Spinal cord (tissue), 10 donors: ENCODE data around the gene ENGASE. TPM values are rescaled to one million over a fixed set of nuclear protein-coding genes. Genes with fewer than 3 reads are reported as not detected.

ENCODE experiments used
- DNase-seq, 6 donors: peaks; one replicate each; pipeline versions ENCODE4 v3.0.0 to v3.0.0-alpha.2; 2013 to 2015; ENCODE audit warnings: low spot score in 6 of 6, low read depth in 4 of 6
- H3K27ac ChIP-seq: one replicate; pipeline ENCODE4 v1.5.1; 2013; ENCODE audit warnings: low read depth, low read length, control low read depth
- H3K27me3 ChIP-seq: one replicate; pipeline ENCODE4 v1.6.1; 2013; ENCODE audit warnings: low read length; ENCODE audit not compliant: control insufficient read depth, insufficient read depth
- H3K36me3 ChIP-seq: one replicate; pipeline ENCODE4 v1.6.1; 2013; ENCODE audit warnings: low read length; ENCODE audit not compliant: control insufficient read depth, insufficient read depth
- H3K4me1 ChIP-seq: one replicate; pipeline ENCODE4 v1.6.1; 2013; ENCODE audit warnings: low read length; ENCODE audit not compliant: control insufficient read depth, insufficient read depth
- H3K4me3 ChIP-seq: one replicate; pipeline ENCODE4 v1.5.1; 2013; ENCODE audit warnings: low read depth, low read length, control low read depth
- H3K9me3 ChIP-seq: one replicate; pipeline ENCODE4 v1.6.1; 2013; ENCODE audit warnings: low read length; ENCODE audit not compliant: control insufficient read depth, insufficient read depth
- WGBS: methylation state at CpG from one replicate; pipeline ENCODE4 v1.1.5; 2013; ENCODE audit warnings: missing lambda C conversion rate; ENCODE audit not compliant: insufficient coverage; 5-methylcytosine and 5-hydroxymethylcytosine counted together
- polyA plus RNA-seq, 2 donors: library from polyadenylated mRNA; unstranded; fragments of 120-200 nt; gene quantifications; one replicate each; pipeline ENCODE4 v1.2.1, GENCODE V29; 2013; ENCODE audit not compliant: insufficient read length in 2 of 2
- total RNA-seq, 2 donors: library from RNA; depleted of rRNA in 1 of 2; stranded (reverse); fragments of 120-200 nt in 1 of 2; fragments of >200 nt in 1 of 2; gene quantifications; one replicate each; pipeline versions ENCODE4 v1.2.3 to v1.2.4, GENCODE V29; 2013 to 2014
- donor health status: healthy.

The ENGASE gene
- total and polyA plus RNA-seq, 4 donors: 15.3 to 32.6 (median 22.2) TPM

DNA sequence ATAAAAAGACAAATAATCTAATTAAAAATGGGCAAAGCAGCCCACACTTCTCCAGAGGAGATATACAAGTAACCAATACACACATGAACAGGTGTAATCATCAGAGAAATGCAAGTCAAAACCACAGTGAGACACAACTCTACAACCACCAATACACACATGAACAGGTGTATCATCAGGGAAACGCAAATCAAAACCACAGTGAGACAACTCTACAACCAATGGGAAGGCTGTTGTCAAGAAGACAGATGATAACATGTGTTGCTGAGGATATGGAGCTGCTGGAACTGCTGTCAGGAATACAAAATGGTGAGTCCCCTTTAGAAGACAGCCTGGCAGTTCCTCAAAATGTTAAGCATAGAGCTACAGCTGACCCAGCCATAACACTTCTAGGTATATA is 22.5 kb upstream of the ENGASE start:
- no peak overlapping the region for H3K27ac ChIP-seq
- H3K4me1 ChIP-seq: peaks cover under 1% of the 10 kb centered on the region
- no peak for DNase-seq
- H3K27me3 ChIP-seq: no peaks in the 10 kb centered on the region
- H3K36me3 ChIP-seq: peaks cover 11% of the 10 kb centered on the region
- no peak overlapping the region for H3K4me3 ChIP-seq
- no CpG with 5 or more reads among the region's 1 CpG for WGBS
- H3K9me3 ChIP-seq: no peaks in the 10 kb centered on the region

DNA sequence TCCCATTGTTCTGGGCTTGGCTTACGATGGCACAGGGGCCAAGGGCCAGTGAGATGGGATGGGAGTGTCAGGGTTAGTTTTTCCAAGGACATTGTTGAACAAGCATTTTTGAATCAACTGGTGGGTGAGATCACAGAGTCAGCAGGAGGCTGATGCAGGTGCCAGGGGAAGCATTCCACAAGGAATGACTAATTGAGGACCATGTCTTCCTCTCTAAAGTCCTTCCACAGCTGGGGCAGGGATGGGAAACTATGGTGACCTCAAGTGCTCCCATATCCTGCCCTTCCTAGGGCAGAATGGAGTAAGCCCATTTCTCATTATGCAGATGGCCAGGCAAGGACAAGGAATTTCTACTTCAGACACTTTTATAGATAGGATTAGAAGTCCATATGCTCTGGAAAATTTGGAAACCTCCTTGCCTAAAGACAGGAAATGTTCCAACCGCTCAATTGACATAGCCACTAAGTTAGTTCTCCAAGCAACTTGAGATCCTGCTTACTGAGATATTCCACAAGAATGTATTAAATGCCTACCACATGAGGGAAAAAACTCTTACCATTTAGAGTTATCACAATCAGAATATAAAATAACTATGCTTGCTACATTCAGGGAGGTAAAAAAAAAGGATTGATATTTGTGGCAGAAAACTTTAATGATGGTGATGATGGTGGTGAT is 21.2 kb upstream of the ENGASE start:
- no peak for DNase-seq
- H3K27ac ChIP-seq: no peak overlapping the region
- no peaks in the 10 kb centered on the region for H3K27me3 ChIP-seq
- no peak overlapping the region for H3K4me3 ChIP-seq
- peaks cover 4% of the 10 kb centered on the region for H3K36me3 ChIP-seq
- 56% methylated on average over 1 of the region's 2 CpGs for WGBS
- H3K9me3 ChIP-seq: no peaks in the 10 kb centered on the region
- no peaks in the 10 kb centered on the region for H3K4me1 ChIP-seq

DNA sequence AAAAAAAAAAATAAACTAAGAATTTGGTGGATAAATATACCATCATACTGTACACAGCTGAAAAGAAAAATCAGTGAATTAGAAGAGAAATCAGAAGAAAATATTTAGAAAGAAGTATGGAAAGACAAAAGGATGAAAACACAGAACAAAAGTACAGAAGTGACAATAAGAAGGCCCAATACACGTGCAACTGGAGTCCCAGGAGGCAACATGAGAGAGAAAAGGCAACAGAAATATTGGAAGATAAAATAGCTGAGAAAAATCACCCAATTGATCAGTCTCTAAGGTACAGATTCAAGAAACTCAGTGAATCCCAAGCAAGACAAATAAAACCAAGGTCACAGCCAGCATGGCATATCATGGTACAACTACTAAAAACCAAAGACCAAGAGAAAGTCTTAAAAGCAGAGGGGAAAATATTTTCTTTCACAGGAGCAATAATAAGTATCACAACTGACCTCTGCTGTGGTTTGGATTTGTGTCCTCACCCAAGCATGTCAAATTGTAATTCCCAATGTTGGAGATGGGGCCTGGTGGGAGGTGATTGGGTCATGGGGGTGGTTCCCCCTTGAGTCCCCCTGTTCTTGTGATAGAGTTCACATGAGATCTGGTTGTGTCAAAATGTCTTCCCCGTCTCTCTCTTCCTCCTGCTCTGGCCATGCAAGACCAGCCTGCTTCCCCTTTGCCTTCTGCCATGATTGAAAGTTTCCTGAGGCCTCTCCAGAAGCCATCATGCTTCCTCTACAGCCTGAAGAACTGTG is 20.2 kb upstream of the ENGASE start:
- no peaks in the 10 kb centered on the region for H3K36me3 ChIP-seq
- H3K27me3 ChIP-seq: no peaks in the 10 kb centered on the region
- no peak overlapping the region for H3K4me3 ChIP-seq
- WGBS: 70% methylated on average over 2 of the region's 2 CpGs
- H3K9me3 ChIP-seq: no peaks in the 10 kb centered on the region
- no peaks in the 10 kb centered on the region for H3K4me1 ChIP-seq
- DNase-seq: no peak
- no peak overlapping the region for H3K27ac ChIP-seq

DNA sequence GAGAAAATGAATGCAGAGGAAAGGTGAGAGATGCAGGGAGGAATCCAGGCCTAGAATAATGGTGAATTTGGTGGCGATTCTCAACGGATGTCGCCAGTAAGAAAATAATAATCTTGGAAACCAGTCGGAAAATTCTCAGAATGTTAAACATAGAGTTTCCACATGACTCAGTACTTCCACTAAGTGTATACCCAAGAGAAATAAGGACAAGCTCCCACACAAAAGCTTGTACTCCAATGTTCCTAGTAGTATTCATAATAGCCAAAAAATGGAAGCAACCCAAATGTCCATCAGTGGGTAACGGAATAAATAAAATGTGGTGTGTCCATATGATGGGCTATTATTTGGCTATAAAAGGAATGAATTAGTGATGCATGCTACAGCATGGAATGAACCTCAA is 19.4 kb upstream of the ENGASE start:
- Histone ChIP-seq H3K36me3 (no peaks in the 10 kb centered on the region), H3K4me1 (no peaks in the 10 kb centered on the region), H3K27me3 (no peaks in the 10 kb centered on the region), H3K27ac (no peak overlapping the region), H3K4me3 (no peak overlapping the region), H3K9me3 (no peaks in the 10 kb centered on the region)
- no CpG with 5 or more reads among the region's 5 CpGs for WGBS
- DNase-seq: no peak

DNA sequence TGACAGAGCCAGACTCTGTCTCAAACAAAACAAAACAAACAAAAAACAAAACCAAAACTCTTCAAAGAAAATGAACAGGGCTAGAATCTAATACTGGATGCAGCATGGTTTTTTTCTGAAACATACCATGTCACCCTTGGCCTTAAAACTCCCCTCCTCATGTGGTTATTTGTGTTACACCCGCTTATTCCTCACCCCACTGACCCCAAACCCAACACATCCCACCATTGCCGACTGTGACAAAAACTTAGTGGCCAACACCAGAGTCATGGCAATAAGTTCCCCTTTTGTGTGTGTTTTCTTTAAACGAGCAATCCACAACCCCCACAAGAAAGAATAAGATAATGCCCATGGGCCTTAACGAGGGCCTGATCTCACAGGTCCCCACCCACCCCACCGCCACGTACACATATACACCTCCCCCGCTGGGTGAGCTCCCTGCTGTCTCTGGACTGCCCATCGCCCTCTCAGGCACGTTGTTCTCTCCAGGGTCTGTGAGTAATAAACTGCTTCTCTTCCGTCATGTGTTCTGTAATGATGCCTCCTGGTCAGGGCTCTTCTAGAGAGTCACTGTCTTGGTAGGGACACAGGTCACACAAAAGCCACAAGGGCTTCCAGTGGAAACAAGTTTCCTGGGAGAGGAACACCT is 16.8 kb upstream of the ENGASE start:
- H3K27ac ChIP-seq: no peak overlapping the region
- no peaks in the 10 kb centered on the region for H3K4me1 ChIP-seq
- no peaks in the 10 kb centered on the region for H3K36me3 ChIP-seq
- no peaks in the 10 kb centered on the region for H3K9me3 ChIP-seq
- 85% methylated on average over 8 of the region's 10 CpGs for WGBS
- no peak for DNase-seq
- no peaks in the 10 kb centered on the region for H3K27me3 ChIP-seq
- no peak overlapping the region for H3K4me3 ChIP-seq

DNA sequence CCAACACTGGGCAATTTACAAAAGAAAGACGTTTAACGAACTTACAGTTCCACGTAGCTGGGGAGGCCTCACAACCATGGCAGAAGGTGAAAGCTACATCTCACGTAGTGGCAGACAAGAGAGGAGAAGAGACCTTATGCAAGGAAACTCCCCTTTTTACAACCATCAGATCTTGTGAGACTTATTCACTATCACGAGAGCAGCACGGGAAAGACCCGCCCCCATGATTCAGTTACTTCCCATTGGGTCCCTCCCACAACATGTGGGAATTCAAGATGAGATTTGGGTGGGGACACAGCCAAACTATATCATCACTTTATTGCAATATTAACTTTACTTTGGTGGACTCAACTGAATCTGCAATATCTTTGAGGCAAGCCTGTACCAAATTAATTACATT is 11.9 kb upstream of the ENGASE start:
- WGBS: 50% methylated on average over 1 of the region's 7 CpGs
- Histone ChIP-seq H3K27me3 (no peaks in the 10 kb centered on the region), H3K27ac (no peak overlapping the region), H3K4me1 (no peaks in the 10 kb centered on the region), H3K36me3 (no peaks in the 10 kb centered on the region), H3K4me3 (no peak overlapping the region), H3K9me3 (no peaks in the 10 kb centered on the region)
- no peak for DNase-seq

DNA sequence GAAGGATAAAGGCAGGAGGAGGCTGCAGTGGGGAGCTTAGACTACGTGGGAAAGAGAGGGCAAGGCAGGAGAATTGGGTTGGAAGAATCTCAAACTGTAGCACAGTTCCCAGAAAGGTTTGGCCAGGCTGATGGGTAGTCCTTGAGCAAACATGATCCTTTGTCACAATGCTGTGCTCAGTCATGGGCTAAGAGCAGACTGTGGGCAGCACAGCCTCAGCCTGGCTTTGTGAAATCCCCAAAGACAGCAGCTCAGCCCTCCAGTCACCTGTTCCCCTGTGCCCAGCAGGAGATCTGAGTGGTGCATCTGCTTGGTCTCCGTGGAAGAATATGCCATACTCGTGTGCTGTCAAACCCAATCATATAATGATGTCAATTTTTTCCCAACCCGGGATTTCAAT is 10.6 kb upstream of the ENGASE start:
- WGBS: 91% methylated on average over 4 of the region's 4 CpGs
- Histone ChIP-seq H3K9me3 (no peaks in the 10 kb centered on the region), H3K4me1 (no peaks in the 10 kb centered on the region), H3K4me3 (no peak overlapping the region), H3K27me3 (no peaks in the 10 kb centered on the region), H3K36me3 (no peaks in the 10 kb centered on the region), H3K27ac (no peak overlapping the region)
- DNase-seq: no peak

DNA sequence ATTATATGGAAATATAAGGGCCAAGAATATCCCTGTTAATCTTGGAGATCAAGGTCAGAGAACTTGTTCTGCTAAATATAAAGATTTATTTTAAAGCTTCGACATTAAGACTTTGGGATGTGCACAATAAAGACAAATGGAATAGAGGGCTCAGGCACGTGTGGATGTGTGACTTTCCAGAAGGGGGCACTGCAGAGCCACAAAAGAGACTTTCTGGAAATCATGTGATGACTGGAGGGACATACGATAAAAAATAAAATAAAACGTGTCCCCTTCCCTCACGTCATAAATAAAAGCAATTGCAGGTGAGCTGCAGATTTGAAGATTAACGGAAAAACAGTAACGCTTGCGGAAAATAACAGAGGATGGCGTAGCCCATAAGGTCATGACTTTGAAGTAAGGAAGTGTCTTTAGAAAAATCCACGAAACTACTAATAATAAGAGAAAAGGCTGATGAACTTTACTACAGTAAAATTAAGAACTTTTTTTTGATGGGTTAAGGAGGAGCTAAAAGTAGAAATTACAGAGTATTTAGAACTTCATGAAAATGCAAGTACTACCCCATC is 9.4 kb upstream of the ENGASE start:
- WGBS: 80% methylated on average over 2 of the region's 10 CpGs
- no peak overlapping the region for H3K4me3 ChIP-seq
- H3K9me3 ChIP-seq: no peaks in the 10 kb centered on the region
- H3K4me1 ChIP-seq: no peaks in the 10 kb centered on the region
- H3K27ac ChIP-seq: no peak overlapping the region
- DNase-seq: peak in 2 of 6 donors; percentile 38 to 77
- H3K27me3 ChIP-seq: no peaks in the 10 kb centered on the region
- H3K36me3 ChIP-seq: no peaks in the 10 kb centered on the region

DNA sequence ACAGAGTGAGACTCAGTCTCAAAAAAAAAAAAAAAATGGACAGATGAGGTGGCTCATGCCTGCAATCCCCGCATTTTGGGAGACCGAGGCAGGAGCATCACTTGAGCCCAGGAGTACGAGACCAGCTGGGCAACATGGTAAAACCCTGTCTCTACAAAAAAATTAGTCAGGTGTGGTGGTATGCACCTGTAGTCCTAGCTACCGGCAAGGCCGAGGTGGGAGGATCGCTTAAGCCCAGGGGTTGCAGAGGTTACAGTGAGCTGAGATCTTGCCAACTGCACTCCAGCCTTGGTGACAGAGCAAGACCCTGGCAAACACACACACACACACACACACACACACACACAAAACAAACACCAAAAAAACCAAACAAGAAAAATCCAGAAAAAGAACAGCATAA is 7.7 kb upstream of the ENGASE start:
- WGBS: 94% methylated on average over 3 of the region's 6 CpGs

More for the DNA sequence above, 7.7 kb upstream of the ENGASE start:
- H3K9me3 ChIP-seq: no peaks in the 10 kb centered on the region
- H3K36me3 ChIP-seq: no peaks in the 10 kb centered on the region
- no peak for DNase-seq
- H3K27ac ChIP-seq: no peak overlapping the region
- H3K4me3 ChIP-seq: no peak overlapping the region
- H3K27me3 ChIP-seq: no peaks in the 10 kb centered on the region
- no peaks in the 10 kb centered on the region for H3K4me1 ChIP-seq
